DND-41 (cell line): ENCODE data around the gene KIAA1549.

Source experiments
- EZH2 ChIP-seq: IDR thresholded peaks from 3 replicates; pipeline ENCODE4 v1.6.1; 2012; ENCODE audit warnings: borderline replicate concordance, low read depth, mild to moderate bottlenecking, moderate library complexity, low read length, inconsistent platforms; ENCODE audit not compliant: severe bottlenecking
- TF ChIP-seq, protein P1 (sequence below): IDR thresholded peaks from 2 replicates; pipeline ENCODE4 v1.5.1; 2012; ENCODE audit warnings: borderline replicate concordance, low read length, moderate library complexity, mild to moderate bottlenecking; ENCODE audit not compliant: poor library complexity, severe bottlenecking; ENCODE audit errors: extremely low read depth

DNA sequence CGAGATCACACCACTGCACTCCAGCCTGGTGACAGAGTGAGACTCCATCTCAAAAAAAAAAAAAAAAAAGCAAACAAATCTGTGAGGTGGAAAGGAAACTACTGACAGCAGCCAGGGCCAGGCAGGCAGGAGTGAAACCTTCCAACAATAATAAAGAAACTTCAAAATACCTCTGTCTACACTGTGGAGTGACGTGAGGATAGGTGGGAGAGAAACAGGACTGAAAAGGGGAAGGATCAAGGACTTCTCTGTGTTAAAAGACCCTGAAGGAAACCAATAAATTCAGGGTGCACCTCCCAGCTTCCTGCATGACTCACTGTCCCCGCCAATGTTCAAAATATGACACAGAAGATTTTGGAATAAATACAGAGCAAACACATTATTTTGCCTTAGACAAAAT is 82.9 kb downstream of the KIAA1549 start:
- TF ChIP-seq, protein P1, sequence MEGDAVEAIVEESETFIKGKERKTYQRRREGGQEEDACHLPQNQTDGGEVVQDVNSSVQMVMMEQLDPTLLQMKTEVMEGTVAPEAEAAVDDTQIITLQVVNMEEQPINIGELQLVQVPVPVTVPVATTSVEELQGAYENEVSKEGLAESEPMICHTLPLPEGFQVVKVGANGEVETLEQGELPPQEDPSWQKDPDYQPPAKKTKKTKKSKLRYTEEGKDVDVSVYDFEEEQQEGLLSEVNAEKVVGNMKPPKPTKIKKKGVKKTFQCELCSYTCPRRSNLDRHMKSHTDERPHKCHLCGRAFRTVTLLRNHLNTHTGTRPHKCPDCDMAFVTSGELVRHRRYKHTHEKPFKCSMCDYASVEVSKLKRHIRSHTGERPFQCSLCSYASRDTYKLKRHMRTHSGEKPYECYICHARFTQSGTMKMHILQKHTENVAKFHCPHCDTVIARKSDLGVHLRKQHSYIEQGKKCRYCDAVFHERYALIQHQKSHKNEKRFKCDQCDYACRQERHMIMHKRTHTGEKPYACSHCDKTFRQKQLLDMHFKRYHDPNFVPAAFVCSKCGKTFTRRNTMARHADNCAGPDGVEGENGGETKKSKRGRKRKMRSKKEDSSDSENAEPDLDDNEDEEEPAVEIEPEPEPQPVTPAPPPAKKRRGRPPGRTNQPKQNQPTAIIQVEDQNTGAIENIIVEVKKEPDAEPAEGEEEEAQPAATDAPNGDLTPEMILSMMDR: no peak
- TF ChIP-seq EZH2: no peak
